GM19099 (cell line): ENCODE results near the gene ART5.

Source experiments
- POLR2A ChIP-seq: IDR thresholded peaks from 3 replicates; pipeline ENCODE4 v1.6.1; 2011; ENCODE audit warnings: low read depth; ENCODE audit not compliant: insufficient read length; ENCODE audit errors: extremely low read depth

Gene ART5

DNA sequence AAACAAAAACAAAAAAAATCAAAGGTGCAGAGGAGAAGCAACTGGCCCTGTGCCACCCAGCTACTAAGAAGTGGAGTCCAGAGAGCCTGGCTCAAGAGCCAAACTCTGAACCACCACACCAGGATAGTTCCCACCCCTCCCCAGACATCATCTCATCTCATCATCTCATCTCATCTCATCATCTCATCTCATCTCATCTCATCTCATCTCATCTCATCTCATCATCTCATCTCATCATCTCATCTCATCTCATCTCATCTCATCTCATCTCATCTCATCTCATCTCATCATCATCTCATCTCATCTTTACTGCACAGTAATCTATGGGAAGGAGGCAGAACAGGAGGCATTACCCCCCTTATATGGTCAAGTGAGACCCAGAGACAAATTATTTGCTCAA lies 21.1 kb upstream of the ART5 start:
- TF ChIP-seq POLR2A = no peak

DNA sequence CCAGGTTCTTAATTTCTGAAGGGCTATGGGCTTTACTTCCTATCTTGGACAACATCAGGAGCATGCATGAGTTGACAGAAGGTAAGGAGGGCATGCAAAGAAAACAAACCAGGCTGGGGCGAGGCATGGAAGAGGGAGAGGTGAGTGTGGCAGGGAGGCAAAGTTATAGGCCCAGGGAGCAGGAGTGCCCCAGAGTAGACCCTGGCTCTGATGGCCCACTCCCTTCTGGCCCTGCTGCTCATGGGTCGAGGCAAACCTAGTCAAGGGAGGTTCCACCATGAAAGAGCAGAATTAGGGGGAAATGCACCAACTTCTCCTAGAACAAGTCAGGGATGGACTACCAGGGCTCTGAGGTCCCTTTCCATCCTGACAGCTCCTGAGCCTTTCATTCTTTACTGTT lies 19.2 kb upstream of the ART5 start:
- TF ChIP-seq POLR2A = no peak

DNA sequence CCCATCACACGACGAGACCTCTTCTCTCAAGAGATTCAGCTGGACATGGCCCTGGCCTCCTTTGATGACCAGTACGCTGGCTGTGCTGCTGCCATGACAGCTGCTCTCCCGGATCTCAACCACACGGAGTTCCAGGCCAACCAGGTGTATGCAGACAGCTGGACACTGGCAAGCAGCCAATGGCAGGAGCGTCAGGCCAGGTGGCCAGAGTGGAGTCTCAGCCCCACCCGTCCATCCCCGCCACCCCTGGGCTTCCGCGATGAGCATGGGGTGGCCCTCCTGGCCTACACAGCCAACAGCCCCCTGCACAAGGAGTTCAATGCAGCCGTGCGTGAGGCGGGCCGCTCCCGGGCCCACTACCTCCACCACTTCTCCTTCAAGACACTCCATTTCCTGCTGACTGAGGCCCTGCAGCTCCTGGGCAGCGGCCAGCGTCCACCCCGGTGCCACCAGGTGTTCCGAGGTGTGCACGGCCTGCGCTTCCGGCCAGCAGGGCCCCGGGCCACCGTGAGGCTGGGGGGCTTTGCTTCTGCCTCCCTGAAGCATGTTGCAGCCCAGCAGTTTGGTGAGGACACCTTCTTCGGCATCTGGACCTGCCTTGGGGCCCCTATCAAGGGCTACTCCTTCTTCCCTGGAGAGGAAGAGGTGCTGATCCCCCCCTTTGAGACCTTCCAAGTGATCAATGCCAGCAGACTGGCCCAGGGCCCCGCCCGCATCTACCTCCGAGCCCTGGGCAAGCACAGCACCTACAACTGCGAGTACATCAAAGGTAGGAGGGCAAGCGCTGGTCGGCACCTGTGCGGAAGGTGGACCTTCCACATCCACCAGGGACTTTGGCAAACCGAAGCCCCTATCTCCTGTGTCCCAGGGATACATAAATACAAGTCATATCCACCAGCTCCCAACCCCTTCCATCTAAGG lies 18.1 kb upstream of the ART5 start:
- TF ChIP-seq POLR2A = no peak

DNA sequence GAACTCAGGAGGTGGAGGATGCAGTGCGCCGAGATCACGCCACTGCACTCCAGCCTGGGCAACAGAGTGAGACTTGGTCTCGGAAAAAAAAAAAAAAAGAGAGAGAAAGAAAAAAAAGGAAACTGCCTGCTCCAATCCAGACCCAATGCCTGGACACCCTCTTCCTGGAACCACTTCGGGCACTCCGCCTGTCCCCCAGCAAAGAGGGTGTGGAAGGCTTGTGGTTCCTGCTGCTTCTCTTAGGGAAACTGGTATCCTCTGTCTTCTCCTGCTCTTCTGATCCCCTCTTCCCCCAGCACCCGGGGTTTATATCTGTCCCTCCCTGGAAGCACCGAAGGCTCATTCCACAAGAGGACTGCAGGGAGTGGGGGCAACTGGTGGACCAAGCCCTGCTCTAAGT lies 16.5 kb upstream of the ART5 start:
- TF ChIP-seq POLR2A = no peak

DNA sequence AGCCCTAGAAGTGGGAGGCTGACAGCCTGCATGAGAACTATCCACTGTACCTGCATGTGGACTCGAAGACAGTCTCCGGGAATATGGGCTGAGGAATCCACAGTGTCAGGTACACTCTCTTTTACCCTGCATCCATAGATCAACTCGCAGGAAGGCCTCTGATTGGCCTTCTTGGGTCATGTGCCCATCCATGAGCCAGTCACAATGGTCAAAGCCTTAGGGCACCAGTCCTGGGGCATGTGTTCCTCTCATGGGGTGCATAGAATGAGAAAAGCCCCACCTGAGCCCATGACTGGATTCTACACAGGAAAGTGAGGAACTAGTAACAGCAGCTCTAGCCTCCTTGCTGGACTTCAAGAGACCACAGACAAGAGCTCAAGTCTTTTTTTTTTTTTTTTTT lies 13.8 kb upstream of the ART5 start:
- no peak for TF ChIP-seq POLR2A

DNA sequence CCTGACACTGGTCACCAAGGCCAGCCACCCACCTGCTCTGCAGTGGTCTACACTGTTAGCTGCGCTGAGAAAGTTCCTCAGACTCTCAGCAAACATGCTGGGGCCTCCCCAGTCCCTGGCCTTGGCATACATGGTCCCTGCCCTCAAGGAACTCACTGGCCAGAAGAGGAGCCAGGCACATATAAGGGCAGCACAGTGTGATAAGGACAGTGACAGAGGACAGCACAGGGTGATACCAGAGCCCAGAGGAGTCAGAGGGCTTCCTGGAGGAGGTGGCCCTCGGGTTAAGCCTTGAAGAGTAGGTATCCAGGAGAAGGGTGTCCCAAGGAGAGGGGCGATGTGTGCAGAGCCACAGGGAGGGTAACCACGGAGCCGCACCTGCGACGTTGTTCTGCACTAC lies 3.8 kb upstream of the ART5 start:
- TF ChIP-seq POLR2A = no peak

DNA sequence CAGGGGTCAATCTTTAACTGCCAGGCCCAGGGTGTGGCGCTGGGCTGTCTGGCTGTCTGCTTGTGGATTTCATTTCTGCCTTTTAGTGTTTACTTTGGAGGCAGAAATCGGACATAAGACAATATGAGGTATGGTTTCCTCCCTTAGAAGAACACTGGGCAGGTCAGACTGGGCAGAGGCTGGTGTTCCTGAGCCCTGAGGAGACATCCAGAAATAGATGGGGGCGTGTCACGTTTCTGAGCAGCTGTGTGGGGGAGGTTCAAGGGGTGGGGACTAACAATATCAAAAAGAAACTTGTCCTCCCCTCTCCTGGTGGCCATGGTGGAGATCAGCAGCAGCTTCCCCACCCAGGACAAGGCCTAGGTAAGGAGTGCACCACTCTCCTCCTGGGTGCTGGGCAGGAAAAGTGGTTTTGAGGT lies 3.0 kb upstream of the ART5 start, which contains the start of gene ART1:
Gene ART1 (plus strand): TSS at position 312 of the 419 bp plus-strand sequence. CDS start 14,086 bp downstream, outside the sequence.
- no peak for TF ChIP-seq POLR2A

DNA sequence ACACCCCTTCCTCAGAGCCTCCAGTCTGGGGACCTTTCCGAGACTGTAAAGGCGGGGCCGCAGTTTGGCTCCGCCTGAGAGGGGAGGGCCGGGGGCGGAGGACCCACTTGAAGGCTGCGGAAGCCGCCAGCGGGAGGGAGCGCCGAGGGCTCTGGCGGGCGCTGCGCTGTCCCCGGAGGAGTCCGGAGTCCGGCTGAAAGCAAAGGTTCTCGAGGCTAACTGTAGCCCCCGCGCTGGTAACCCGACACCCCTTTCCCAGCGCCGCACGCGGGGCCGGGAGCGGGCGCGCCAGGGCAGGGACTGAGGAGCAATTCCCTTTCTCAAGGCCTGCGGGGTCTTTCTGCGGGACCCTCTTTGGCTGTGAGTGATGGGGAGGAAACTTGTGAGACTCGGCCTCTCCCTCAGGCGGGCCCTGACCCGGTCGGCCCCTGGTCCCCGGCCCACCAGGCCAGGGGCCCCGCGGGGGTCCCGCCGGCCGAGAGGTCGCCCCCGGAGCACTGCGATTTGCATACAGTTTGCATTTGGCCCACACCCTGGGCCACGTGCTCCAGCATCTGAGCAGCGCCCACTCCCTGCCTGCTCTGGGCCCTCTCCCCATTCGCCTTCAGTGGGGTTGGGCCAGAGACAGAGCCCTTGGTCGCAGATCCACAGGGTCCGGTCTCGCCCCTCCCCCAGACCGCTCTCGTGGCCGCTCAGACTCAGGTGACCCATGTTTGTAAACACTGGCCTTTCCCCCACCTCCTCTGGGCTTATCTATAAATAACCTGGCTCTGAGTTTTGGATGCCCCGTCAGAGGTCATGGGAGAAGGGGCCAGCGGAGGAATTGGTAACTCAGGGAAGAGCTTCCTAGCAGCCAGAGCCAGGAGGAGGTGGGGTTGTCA lies 519 bp upstream of the ART5 start:
- TF ChIP-seq POLR2A = no peak

DNA sequence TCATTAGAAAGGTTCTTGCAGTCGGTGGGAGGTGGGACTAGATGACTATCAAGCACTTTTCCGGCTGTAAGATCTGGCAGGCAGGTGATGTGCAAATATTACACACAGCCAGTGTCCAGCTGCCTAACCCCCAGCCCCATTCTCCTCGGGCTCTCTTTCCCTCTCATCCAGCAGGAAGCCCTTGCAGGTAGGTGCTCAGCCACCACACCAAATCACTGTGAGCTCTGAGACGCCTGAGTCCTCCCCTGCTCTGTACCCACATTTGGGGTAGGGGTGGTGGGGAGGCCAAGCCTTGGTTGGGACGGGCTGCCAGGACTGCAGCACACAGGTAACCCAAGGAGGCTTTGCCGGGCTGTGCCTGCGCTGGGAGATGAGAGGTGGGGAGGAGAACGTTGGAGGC lies 601 bp downstream of the ART5 start:
- TF ChIP-seq POLR2A = no peak

DNA sequence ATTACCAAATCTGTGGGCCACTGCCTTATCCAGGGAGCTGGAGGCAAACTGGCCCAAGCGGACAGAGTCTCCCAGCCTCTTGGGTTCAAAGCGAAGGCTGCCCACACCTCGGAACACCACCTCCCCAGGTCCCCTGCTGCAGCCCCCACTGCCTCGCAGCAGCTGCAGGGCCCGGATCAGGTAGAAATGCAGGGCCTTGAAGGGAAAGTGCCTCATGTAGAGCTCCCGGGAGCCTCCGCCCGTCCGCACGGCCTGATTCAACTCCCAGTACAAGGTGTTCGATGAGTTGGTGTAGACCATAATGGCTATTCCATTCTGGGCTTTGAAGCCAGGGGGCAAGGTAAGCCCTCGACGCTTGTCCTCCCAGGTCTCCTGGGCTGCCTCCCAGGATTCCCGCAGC lies 2.0 kb downstream of the ART5 start:
- TF ChIP-seq POLR2A = no peak

DNA sequence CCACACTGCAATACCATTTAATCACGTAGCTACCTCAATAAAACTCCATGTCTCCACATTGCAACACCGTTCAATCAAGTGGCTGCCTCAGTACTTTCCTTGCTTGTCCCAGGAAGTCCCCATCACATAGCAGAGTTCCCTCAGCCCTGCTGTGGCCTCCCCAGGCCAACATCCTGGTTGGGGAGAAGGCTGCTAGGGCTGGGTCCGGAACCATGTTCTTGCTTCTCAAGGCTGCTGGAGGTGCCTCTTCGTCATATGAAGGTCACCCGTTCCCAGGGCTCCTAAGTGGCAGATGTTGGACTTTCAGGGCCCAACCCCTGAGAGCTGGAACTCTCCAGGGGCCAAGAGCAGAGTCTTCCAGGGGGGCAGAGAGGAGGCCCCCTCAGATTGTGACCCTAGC lies 3.3 kb downstream of the ART5 start:
- TF ChIP-seq POLR2A = no peak

DNA sequence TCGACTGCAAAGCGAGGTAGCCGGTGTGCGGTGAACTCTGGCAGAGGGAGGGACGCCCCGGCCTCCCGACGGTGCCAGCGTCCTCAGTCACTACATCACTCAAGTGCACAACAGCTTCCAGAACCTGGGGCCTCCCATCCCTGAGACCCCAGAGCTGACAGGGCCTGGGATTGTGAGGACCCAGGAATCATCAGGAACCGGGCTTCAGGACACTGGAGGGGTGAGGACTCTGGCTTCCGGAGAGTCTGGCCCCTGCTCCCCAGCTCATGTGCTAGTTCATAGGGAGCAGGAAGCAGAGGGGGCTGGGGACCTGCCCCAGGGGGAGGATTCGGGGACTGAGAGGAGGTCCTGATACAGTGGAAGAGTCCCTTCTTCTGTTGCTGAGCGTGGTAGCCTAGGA lies 4.6 kb downstream of the ART5 start:
- no peak for TF ChIP-seq POLR2A

DNA sequence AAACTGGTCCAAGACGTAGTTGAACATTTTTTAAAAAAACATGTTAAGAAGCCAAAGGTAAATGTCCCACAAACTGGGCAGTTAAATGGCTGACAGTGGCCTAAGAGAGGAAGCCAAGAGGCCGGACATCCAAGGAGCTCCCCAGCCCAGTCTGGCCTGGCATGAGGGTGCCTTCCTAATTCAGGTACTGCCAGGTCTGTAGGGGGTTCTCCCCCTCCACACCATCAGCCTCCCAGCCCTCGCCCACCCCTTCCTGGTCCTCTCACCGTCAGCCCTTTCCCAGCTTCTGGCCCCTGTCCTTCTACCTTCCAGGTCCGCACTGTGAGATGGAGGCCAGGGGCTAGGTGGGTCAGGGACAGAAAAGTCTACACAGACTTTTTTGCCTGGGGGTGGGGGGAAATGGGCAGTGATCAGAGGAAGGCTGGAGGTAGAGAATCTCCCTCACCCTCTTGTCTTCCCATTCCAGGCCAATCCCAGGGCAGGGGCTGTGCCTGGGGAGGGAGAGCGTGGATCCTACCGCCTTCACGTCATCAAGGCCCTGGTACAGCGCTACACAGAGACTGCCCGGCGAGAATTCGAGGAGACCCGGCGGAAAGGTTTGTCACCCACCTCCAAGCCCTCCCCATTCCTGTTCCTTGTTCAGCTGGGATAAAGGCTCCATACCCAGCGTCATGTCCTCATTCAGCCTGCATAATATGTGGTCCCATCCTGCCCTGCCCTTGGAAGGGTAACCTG lies 6.0 kb downstream of the ART5 start:
- TF ChIP-seq POLR2A = no peak

DNA sequence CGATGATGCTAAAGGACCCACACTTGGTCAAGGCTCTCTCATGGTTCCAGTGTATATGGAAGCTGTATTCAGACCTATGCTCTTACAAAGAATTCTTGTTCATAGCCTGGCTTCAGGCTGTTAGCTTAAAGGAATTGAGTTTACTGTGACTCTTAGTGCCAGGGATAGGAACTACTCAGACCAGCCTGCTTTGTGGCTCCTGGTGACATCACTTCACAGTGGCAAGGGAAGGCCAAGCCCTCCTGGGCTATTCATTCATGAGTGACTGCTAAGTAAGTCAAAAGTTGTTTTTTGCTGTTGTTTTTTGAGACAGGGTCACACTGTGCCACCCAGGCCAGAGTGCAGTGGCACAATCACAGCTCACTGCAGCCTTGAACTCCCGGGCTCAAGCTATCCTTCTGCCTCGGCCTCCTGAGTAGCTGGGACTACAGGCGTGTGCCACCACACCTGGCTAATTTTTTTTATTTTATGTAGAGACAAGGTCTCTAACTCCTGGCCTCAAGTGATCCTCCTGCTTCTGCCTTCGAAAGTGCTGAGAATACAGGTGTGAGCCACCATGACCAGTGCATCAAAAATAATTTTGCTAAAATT lies 9.6 kb downstream of the ART5 start:
- TF ChIP-seq POLR2A = no peak

DNA sequence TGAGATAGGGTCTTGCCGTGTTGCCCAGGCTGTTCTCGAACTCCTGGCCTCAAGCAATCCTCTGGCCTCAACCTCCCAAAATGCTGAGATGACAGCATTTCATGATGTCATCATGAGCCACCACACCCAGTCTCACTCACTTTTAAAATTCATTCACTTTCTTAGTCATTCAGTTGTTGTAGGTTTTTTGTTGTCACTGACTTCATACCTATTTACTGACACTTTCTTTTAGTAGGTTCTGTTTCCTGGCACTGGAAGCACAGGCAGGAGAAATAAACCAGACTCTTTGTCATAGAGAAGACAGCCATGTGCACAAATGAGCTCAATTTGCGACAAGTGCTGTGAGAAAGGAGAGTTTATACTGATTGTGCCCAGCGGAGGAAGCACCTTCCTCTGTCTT lies 10.5 kb downstream of the ART5 start:
- TF ChIP-seq POLR2A = no peak
